CD4-positive, alpha-beta T cell (primary cell): Measurements from ENCODE around the gene SGSM2. TPM values are rescaled to one million over a fixed set of nuclear protein-coding genes. Genes with fewer than 3 reads are reported as not detected.

Source experiments
- ATAC-seq: fragments of 200-7000 bp; cut with Tn5 transposase; one replicate; pipeline ENCODE4 v1.10.0; 2022; ENCODE audit warnings: mild to moderate bottlenecking; ENCODE audit not compliant: poor library complexity
- CTCF ChIA-PET: fragments of 350-600 bp; sonication (Branson Sonifier 250); formaldehyde crosslinking; loops from one replicate; lab custom pipeline; 2021; ENCODE audit warnings: antibody characterized with exemption, inconsistent platforms; lab: Charles Lee
- POLR2A ChIA-PET: fragments of 350-600 bp; sonication (Branson Sonifier 250); formaldehyde crosslinking; loops from one replicate; lab custom pipeline; 2021; ENCODE audit warnings: antibody characterized with exemption, inconsistent platforms; lab: Charles Lee
- DNase-seq, 14 experiments: peaks; one replicate each; pipeline ENCODE4 v3.0.0-alpha.2; 2013 to 2020; ENCODE audit warnings: mixed read lengths in 2 of 14
- H3K27ac ChIP-seq, 2 donors: one replicate each; pipeline versions ENCODE4 v1.5.1 to v1.7.0; 2013; ENCODE audit warnings: low read length in 2 of 2, low read depth in 1 of 2, mild to moderate bottlenecking in 1 of 2
- H3K27me3 ChIP-seq, 2 experiments: 1 replicate in 1 of 2; 2 replicates in 1 of 2; pipeline versions ENCODE4 v1.6.1 to v1.7.0; 2013; ENCODE audit warnings: low read length in 2 of 2, control low read depth in 1 of 2, mild to moderate bottlenecking in 1 of 2, moderate library complexity in 1 of 2; ENCODE audit not compliant: insufficient read depth in 2 of 2, control insufficient read depth in 1 of 2
- H3K36me3 ChIP-seq: one replicate; pipeline ENCODE4 v1.6.1; 2013; ENCODE audit warnings: low read length, control low read depth; ENCODE audit not compliant: insufficient read depth
- H3K4me1 ChIP-seq: one replicate; pipeline ENCODE4 v1.6.1; 2013; ENCODE audit warnings: low read length, control low read depth; ENCODE audit not compliant: insufficient read depth
- H3K4me3 ChIP-seq: one replicate; pipeline ENCODE4 v1.5.1; 2013; ENCODE audit warnings: mild to moderate bottlenecking, low read length, moderate library complexity
- H3K9me3 ChIP-seq, 2 experiments: 1 replicate in 1 of 2; 2 replicates in 1 of 2; pipeline versions ENCODE4 v1.6.1 to v1.7.0; 2013; ENCODE audit warnings: low read length in 2 of 2, mild to moderate bottlenecking in 2 of 2, control low read depth in 1 of 2, moderate library complexity in 1 of 2; ENCODE audit not compliant: control insufficient read depth in 1 of 2, insufficient read depth in 1 of 2
- H3K27ac Mint-ChIP-seq: one replicate; pipeline ENCODE4 v1.8.0; 2020; ENCODE audit warnings: mixed read lengths
- H3K27me3 Mint-ChIP-seq: one replicate; pipeline ENCODE4 v1.8.0; 2021; ENCODE audit warnings: mixed read lengths
- H3K36me3 Mint-ChIP-seq: one replicate; pipeline ENCODE4 v1.8.0; 2021; ENCODE audit warnings: low read depth, mixed read lengths
- H3K4me1 Mint-ChIP-seq: one replicate; pipeline ENCODE4 v1.8.0; 2021; ENCODE audit warnings: low read depth, mixed read lengths
- H3K4me3 Mint-ChIP-seq: one replicate; pipeline ENCODE4 v1.8.0; 2020; ENCODE audit warnings: mild to moderate bottlenecking, mixed read lengths
- H3K9me3 Mint-ChIP-seq: one replicate; pipeline ENCODE4 v1.8.0; 2020; ENCODE audit warnings: mixed read lengths
- CTCF ChIP-seq: fragments of 200-600 bp; IDR thresholded peaks from one replicate; pipeline ENCODE4 v1.8.0; 2022; ENCODE audit warnings: antibody characterized with exemption, mild to moderate bottlenecking
- intact Hi-C, 2 experiments: fragments of 100-400 bp; cut with DNase I in 1 of 2; cut with micrococcal nuclease in 1 of 2; formaldehyde crosslinking; loops; one replicate each; pipeline versions ENCODE4 v1.15.1 to v1.9.0; 2023 to 2025; cut with DNase I, micrococcal nuclease
- total RNA-seq, 174 experiments: library from RNA in 2 of 174; stranded (reverse) in 2 of 174; gene quantifications; one replicate each; pipeline ENCODE4 v1.2.3 and lab custom pipeline; 2021 to 2026

The SGSM2 gene
- total RNA-seq, 2 experiments from 2014 or later: 147 to 154 TPM

- no peaks in the 10 kb centered on the region for H3K27me3 ChIP-seq
- TF ChIP-seq CTCF: no peak
- no peaks in the 10 kb centered on the region for H3K4me1 Mint-ChIP-seq
- H3K27ac ChIP-seq: no peak overlapping the region
- H3K36me3 Mint-ChIP-seq: peaks cover 34% of the 10 kb centered on the region
- H3K27ac Mint-ChIP-seq: no peak overlapping the region
- peaks cover 23% of the 10 kb centered on the region for H3K36me3 ChIP-seq
- no peak overlapping the region for H3K4me3 Mint-ChIP-seq
- DNase-seq (no peak), ATAC-seq (no peak)
- H3K27me3 Mint-ChIP-seq: no peaks in the 10 kb centered on the region
- H3K9me3 Mint-ChIP-seq: no peaks in the 10 kb centered on the region
- H3K4me3 ChIP-seq: no peak overlapping the region
- CTCF ChIA-PET: no interaction called here
- H3K9me3 ChIP-seq: no peaks in the 10 kb centered on the region
- POLR2A ChIA-PET: interaction anchor here (0.9 kb wide), 1 partner anchor 17 kb away, joined by 3 read pairs; the partner anchor contains the start of gene TSR1
- H3K4me1 ChIP-seq: no peaks in the 10 kb centered on the region
- intact Hi-C loops: no loop called here
Measured at GRCh38 chr17:2319051-2319450, 18.2 kb upstream of the SGSM2 start.

DNA sequence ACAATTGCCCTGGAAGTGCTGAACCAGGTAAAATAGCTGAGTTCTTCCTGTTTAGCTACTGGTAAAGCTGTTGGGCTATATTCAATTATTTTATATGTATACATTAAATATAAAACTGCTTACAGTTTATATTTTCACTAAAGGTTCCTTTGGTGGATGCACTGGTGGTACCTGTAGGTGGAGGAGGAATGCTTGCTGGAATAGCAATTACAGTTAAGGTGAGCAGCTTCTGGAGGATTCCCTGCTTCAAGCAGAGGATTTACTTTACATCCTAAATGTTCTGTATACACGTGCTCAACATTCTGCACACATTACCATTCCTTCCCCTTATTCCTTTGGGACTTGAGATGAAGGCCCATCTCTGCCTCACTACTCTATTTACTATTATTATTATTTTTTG is 15.9 kb upstream of the SGSM2 start:
- H3K4me3 Mint-ChIP-seq: no peak overlapping the region
- TF ChIP-seq CTCF: no peak
- H3K9me3 ChIP-seq: no peaks in the 10 kb centered on the region
- ATAC-seq (no peak), DNase-seq (no peak)
- CTCF ChIA-PET: no interaction called here
- no peaks in the 10 kb centered on the region for H3K27me3 ChIP-seq
- no peaks in the 10 kb centered on the region for H3K27me3 Mint-ChIP-seq
- intact Hi-C loops: no loop called here
- peaks cover 57% of the 10 kb centered on the region for H3K36me3 Mint-ChIP-seq
- H3K36me3 ChIP-seq: peaks cover 40% of the 10 kb centered on the region
- POLR2A ChIA-PET: interaction anchor here (1.0 kb wide), 1 partner anchor 15 kb away, joined by 4 read pairs; the partner anchor contains the start of gene TSR1
- H3K4me1 ChIP-seq: no peaks in the 10 kb centered on the region
- H3K4me1 Mint-ChIP-seq: no peaks in the 10 kb centered on the region
- H3K4me3 ChIP-seq: no peak overlapping the region
- H3K27ac ChIP-seq: no peak overlapping the region
- no peaks in the 10 kb centered on the region for H3K9me3 Mint-ChIP-seq
- no peak overlapping the region for H3K27ac Mint-ChIP-seq

DNA sequence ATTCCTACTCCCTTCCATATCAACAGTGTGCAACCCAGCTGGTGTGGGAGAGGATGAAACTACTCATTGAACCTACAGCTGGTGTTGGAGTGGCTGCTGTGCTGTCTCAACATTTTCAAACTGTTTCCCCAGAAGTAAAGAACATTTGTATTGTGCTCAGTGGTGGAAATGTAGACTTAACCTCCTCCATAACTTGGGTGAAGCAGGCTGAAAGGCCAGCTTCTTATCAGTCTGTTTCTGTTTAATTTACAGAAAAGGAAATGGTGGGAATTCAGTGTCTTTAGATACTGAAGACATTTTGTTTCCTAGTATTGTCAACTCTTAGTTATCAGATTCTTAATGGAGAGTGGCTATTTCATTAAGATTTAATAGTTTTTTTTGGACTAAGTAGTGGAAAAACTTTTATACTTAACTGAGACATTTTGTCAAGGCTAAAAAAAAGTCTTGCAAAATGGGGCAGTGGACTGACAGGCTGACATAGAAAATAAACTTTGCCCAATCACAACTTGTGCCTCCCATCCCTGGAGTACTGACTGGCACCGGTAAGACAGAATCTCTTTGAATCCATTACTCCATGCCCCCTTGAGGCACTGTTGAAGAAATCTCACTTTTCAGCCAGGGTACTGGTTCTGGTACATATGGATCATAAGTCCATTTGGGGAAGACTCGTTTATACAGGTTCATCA is 13.5 kb upstream of the SGSM2 start:
- no peak for TF ChIP-seq CTCF
- POLR2A ChIA-PET: interaction anchor here (0.6 kb wide), 1 partner anchor 215 kb away, joined by 3 read pairs; no protein-coding TSS in a partner anchor
- H3K27me3 Mint-ChIP-seq: no peaks in the 10 kb centered on the region
- no peaks in the 10 kb centered on the region for H3K9me3 Mint-ChIP-seq
- CTCF ChIA-PET: no interaction called here
- H3K36me3 Mint-ChIP-seq: peaks cover 67% of the 10 kb centered on the region
- Histone ChIP-seq H3K36me3 (peaks cover 57% of the 10 kb centered on the region), H3K9me3 (no peaks in the 10 kb centered on the region), H3K4me1 (no peaks in the 10 kb centered on the region), H3K27me3 (no peaks in the 10 kb centered on the region), H3K27ac (no peak overlapping the region), H3K4me3 (no peak overlapping the region)
- H3K27ac Mint-ChIP-seq: no peak overlapping the region
- ATAC-seq: no peak
- no peak for DNase-seq
- intact Hi-C loops: no loop called here
- H3K4me1 Mint-ChIP-seq: no peaks in the 10 kb centered on the region
- H3K4me3 Mint-ChIP-seq: no peak overlapping the region
